ENCODE measurements around the gene AKAP17A. TPM values are rescaled to one million over a fixed set of nuclear protein-coding genes. Genes with fewer than 3 reads are reported as not detected.

AKAP17A gene
- total RNA-seq, 1 experiment from 2014 or later = 35.4 TPM

DNA sequence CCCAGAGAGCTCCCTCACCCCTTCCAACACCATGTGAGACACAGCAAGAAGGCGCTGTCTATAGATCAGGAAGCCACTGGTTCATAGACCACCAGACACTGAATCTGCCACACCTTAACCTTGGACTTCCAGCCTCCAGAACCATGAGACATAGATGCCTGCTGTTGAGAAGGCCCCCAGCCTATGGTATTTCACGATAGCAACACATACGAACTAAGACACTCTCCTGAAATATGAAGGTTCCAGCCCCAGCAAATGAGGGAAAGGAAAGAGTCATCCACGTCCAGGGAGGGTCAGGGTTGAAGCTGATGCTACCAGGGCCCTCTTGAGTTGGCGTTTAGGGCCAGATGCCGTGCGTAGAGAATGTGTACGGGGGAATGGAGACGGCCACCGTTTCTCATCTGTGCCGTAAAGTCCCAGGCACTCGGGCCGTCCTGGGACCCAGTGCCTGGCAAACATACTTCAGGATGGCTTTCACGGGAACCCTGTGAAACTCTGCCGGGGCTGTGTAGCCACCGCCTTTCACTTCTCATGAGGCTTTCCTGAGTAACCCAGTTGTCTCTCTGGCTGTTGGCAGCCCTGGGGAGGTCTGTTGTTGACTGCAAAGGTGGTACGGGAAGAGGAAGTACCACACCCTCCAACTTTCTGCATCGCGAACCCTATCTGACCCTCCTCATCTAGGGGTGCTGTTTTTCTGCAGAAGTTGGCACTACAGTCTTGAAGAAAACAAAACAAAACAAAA lies 36.8 kb upstream of the AKAP17A start:
- no TSS peak for BruUV-seq (replicated peaks)
- no peak for ATAC-seq
- Histone ChIP-seq H3K9me3 (ENCODE audit: control insufficient read depth in 1 of 2, insufficient read depth in 1 of 2, low read depth in 1 of 2, low read length in 2 of 2) (no peaks in the 10 kb centered on the region), H3K9me2 (ENCODE audit: insufficient read depth) (no peaks in the 10 kb centered on the region), H3K79me2 (ENCODE audit: insufficient read depth, low read length) (no peaks in the 10 kb centered on the region), H3K4me1 (ENCODE audit: control insufficient read depth in 1 of 2, insufficient read depth in 2 of 2, low read length in 2 of 2) (no peaks in the 10 kb centered on the region), H4K20me1 (ENCODE audit: insufficient read depth) (no peaks in the 10 kb centered on the region), H3K4me3 (replicated peaks in 1 of 2; ENCODE audit: low read depth in 1 of 2, low read length in 2 of 2) (no peak overlapping the region), H3K9ac (ENCODE audit: low read length) (no peak overlapping the region), H2AFZ (ENCODE audit: low read depth, low read length, poor library complexity, severe bottlenecking) (no peak overlapping the region), H3K27me3 (ENCODE audit: insufficient read depth, low read length) (no peaks in the 10 kb centered on the region), H3K36me3 (ENCODE audit: control insufficient read depth in 1 of 2, insufficient read depth in 2 of 2, low read length in 2 of 2) (no peaks in the 10 kb centered on the region), H3K4me2 (ENCODE audit: low read length) (no peak overlapping the region), H3K27ac (ENCODE audit: low read depth, low read length) (no peak overlapping the region)
- RAD21 ChIA-PET (ENCODE audit: low non-redundant PET in 1 of 2, low total read pairs in 2 of 2, uncharacterized antibody in 2 of 2, unreplicated experiment in 2 of 2) = no interaction called here
- POLR2A ChIA-PET = no interaction called here
- intact Hi-C loops (cut with micrococcal nuclease) = no loop called here
- CTCF ChIA-PET = no interaction called here
- no peak for DNase-seq (ENCODE audit: low read depth, low spot score)
- TF ChIP-seq CTCF (IDR thresholded peaks at IDR 0.05 in 2 of 3, conservative IDR thresholded peaks at IDR 0.05 in 1 of 3; ENCODE audit: borderline replicate concordance in 1 of 3, insufficient read depth in 1 of 3, low read depth in 2 of 3, low read length in 2 of 3) (no peak), CBX3 (IDR thresholded peaks at IDR 0.05; ENCODE audit: low read depth) (no peak), SIN3A (IDR thresholded peaks at IDR 0.05; ENCODE audit: low read depth) (no peak), EZH2 (IDR thresholded peaks at IDR 0.05) (no peak), SP1 (IDR thresholded peaks at IDR 0.05; ENCODE audit: low read depth) (no peak)
- TF ChIP-seq, protein P1, sequence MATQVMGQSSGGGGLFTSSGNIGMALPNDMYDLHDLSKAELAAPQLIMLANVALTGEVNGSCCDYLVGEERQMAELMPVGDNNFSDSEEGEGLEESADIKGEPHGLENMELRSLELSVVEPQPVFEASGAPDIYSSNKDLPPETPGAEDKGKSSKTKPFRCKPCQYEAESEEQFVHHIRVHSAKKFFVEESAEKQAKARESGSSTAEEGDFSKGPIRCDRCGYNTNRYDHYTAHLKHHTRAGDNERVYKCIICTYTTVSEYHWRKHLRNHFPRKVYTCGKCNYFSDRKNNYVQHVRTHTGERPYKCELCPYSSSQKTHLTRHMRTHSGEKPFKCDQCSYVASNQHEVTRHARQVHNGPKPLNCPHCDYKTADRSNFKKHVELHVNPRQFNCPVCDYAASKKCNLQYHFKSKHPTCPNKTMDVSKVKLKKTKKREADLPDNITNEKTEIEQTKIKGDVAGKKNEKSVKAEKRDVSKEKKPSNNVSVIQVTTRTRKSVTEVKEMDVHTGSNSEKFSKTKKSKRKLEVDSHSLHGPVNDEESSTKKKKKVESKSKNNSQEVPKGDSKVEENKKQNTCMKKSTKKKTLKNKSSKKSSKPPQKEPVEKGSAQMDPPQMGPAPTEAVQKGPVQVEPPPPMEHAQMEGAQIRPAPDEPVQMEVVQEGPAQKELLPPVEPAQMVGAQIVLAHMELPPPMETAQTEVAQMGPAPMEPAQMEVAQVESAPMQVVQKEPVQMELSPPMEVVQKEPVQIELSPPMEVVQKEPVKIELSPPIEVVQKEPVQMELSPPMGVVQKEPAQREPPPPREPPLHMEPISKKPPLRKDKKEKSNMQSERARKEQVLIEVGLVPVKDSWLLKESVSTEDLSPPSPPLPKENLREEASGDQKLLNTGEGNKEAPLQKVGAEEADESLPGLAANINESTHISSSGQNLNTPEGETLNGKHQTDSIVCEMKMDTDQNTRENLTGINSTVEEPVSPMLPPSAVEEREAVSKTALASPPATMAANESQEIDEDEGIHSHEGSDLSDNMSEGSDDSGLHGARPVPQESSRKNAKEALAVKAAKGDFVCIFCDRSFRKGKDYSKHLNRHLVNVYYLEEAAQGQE (IDR thresholded peaks at IDR 0.05; ENCODE audit: low read depth) = no peak
